ENCODE results near the gene EHD3. TPM values are rescaled to one million over a fixed set of nuclear protein-coding genes. Genes with fewer than 3 reads are reported as not detected.

Gene EHD3
- total and polyA plus RNA-seq, 10 of the 15 experiments (the other 5 are each of a cell fraction or from before 2014, with no cell fraction given) = 1.1 to 10.9 (median 8.2) TPM

GRCh38 chr2:31287654-31288053, 53.7 kb downstream of the EHD3 start:
- H3K27ac ChIP-seq (ENCODE audit: control insufficient read depth, insufficient read depth) = no peak overlapping the region
- H3K9me3 ChIP-seq (replicated peaks; ENCODE audit: control insufficient read depth, insufficient read depth, low read length) = no peaks in the 10 kb centered on the region
- no peak for FAIRE-seq
- no peaks in the 10 kb centered on the region for H3K36me3 ChIP-seq (ENCODE audit: control insufficient read depth in 2 of 2, insufficient read depth in 2 of 2, low read length in 1 of 2)
- ChIA-PET CTCF (no interaction called here), SMC1A (ENCODE audit: uncharacterized antibody, unreplicated experiment) (interaction anchor here (1.5 kb wide), 1 partner anchor 29 kb away, joined by 3 read pairs; no protein-coding TSS in a partner anchor), POLR2A (interaction anchor here (1.2 kb wide), 1 partner anchor 33 kb away, joined by 3 read pairs; no protein-coding TSS in a partner anchor), RAD21 (ENCODE audit: unreplicated experiment) (interaction anchor here (1.2 to 1.4 kb wide), 2 partner anchors 46 to 423 kb away, joined by 3 to 4 read pairs; no protein-coding TSS in a partner anchor)
- H3K9ac ChIP-seq (ENCODE audit: control insufficient read depth, insufficient read depth, low read length) = no peak overlapping the region
- H3K79me2 ChIP-seq (ENCODE audit: control insufficient read depth, insufficient read depth, low read length) = no peaks in the 10 kb centered on the region
- H2AFZ ChIP-seq (ENCODE audit: control insufficient read depth, low read depth, low read length) = no peak overlapping the region
- ATAC-seq = no peak
- no peaks in the 10 kb centered on the region for H3K27me3 ChIP-seq (replicated peaks in 1 of 2; ENCODE audit: control insufficient read depth in 2 of 2, insufficient read depth in 2 of 2, low read length in 1 of 2)
- H4K20me1 ChIP-seq (ENCODE audit: control insufficient read depth, insufficient read depth) = no peaks in the 10 kb centered on the region
- 0% methylated on average over 2 of the region's 2 CpGs for whole genome bisulfite sequencing (ENCODE audit: insufficient coverage, insufficient replicate concordance, low lambda C conversion rate, missing lambda C conversion rate)
- H3K4me1 ChIP-seq (ENCODE audit: control insufficient read depth, insufficient read depth, low read length) = no peaks in the 10 kb centered on the region
- DNase-seq (ENCODE audit: low read depth, low spot score) = no peak
- in situ Hi-C loops (cut with MboI) (no loop called here), intact Hi-C loops (cut with micrococcal nuclease; ENCODE audit: unreplicated experiment) (no loop called here)
- H3K4me2 ChIP-seq (ENCODE audit: control insufficient read depth, insufficient read depth) = no peak overlapping the region
- H3K4me3 ChIP-seq = no peak overlapping the region
- no TSS peak for BruUV-seq (replicated peaks)
- no peak for TF ChIP-seq NBN (IDR thresholded peaks at IDR 0.05)
- TF ChIP-seq, protein P1, sequence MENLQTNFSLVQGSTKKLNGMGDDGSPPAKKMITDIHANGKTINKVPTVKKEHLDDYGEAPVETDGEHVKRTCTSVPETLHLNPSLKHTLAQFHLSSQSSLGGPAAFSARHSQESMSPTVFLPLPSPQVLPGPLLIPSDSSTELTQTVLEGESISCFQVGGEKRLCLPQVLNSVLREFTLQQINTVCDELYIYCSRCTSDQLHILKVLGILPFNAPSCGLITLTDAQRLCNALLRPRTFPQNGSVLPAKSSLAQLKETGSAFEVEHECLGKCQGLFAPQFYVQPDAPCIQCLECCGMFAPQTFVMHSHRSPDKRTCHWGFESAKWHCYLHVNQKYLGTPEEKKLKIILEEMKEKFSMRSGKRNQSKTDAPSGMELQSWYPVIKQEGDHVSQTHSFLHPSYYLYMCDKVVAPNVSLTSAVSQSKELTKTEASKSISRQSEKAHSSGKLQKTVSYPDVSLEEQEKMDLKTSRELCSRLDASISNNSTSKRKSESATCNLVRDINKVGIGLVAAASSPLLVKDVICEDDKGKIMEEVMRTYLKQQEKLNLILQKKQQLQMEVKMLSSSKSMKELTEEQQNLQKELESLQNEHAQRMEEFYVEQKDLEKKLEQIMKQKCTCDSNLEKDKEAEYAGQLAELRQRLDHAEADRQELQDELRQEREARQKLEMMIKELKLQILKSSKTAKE (IDR thresholded peaks at IDR 0.05; ENCODE audit: low read depth, poor library complexity, severe bottlenecking) = no peak
- TF ChIP-seq IRF5 (IDR thresholded peaks at IDR 0.05; ENCODE audit: borderline replicate concordance) = no peak
- TF ChIP-seq SRF (IDR thresholded peaks at IDR 0.05; ENCODE audit: low read depth in 2 of 2, low read length in 2 of 2) = no peak
- TF ChIP-seq SP1 (IDR thresholded peaks at IDR 0.05; ENCODE audit: low read depth, low read length) = no peak
- TF ChIP-seq CBFB (IDR thresholded peaks at IDR 0.05; ENCODE audit: low read depth) = no peak
- no peak for TF ChIP-seq ZZZ3 (IDR thresholded peaks at IDR 0.05; ENCODE audit: control insufficient read depth, insufficient read length, low read depth)
- no peak for TF ChIP-seq ZNF592 (IDR thresholded peaks at IDR 0.05)
- TF ChIP-seq POLR2AphosphoS5 (IDR thresholded peaks at IDR 0.05; ENCODE audit: low read length) = no peak
- no peak for TF ChIP-seq ZNF24 (IDR thresholded peaks at IDR 0.05)
- no peak for TF ChIP-seq LARP7 (IDR thresholded peaks at IDR 0.05)
- no peak for TF ChIP-seq BCL11A (IDR thresholded peaks at IDR 0.05; ENCODE audit: low read depth, low read length)
- TF ChIP-seq ZBTB40 (IDR thresholded peaks at IDR 0.05; ENCODE audit: borderline replicate concordance) = no peak
- no peak for TF ChIP-seq ZNF217 (IDR thresholded peaks at IDR 0.05)
